CD14-positive monocyte (primary cell): ENCODE data around the gene WNT10A. TPM values are rescaled to one million over a fixed set of nuclear protein-coding genes. Genes with fewer than 3 reads are reported as not detected.

Source experiments
- DNase-seq, 3 donors: peaks; one replicate each; pipeline ENCODE4 v3.0.0-alpha.2; 2011 to 2022
- H2AFZ ChIP-seq: 2 replicates; pipeline ENCODE4 v1.6.0; 2012; ENCODE audit warnings: mild to moderate bottlenecking, low read depth, low read length, inconsistent platforms; ENCODE audit not compliant: insufficient read depth, poor library complexity, severe bottlenecking
- H3K27ac ChIP-seq, 2 donors: 1 replicate in 1 of 2; 2 replicates in 1 of 2; pipeline ENCODE4 v1.5.1; 2012 to 2013; ENCODE audit warnings: low read length in 2 of 2, control low read depth in 1 of 2, inconsistent platforms in 1 of 2, low read depth in 1 of 2, mild to moderate bottlenecking in 1 of 2
- H3K27me3 ChIP-seq, 2 donors: one replicate each; pipeline versions ENCODE4 v1.6.0 to v1.6.1; 2011 to 2013; ENCODE audit warnings: low read length in 2 of 2; ENCODE audit not compliant: control insufficient read depth in 2 of 2, insufficient read depth in 2 of 2
- H3K36me3 ChIP-seq, 2 donors: replicated peaks in 1 of 2; 1 replicate in 1 of 2; 2 replicates in 1 of 2; pipeline versions ENCODE4 v1.5.1 to v1.6.1; 2012 to 2013; ENCODE audit warnings: low read length in 2 of 2, control low read depth in 1 of 2, inconsistent platforms in 1 of 2, mild to moderate bottlenecking in 1 of 2; ENCODE audit not compliant: insufficient read depth in 2 of 2, control insufficient read depth in 1 of 2
- H3K4me1 ChIP-seq, 2 donors: 1 replicate in 1 of 2; 2 replicates in 1 of 2; pipeline versions ENCODE4 v1.5.1 to v1.6.1; 2012 to 2013; ENCODE audit warnings: low read length in 2 of 2, control low read depth in 1 of 2, inconsistent platforms in 1 of 2, mild to moderate bottlenecking in 1 of 2, moderate library complexity in 1 of 2; ENCODE audit not compliant: insufficient read depth in 2 of 2, control insufficient read depth in 1 of 2
- H3K4me2 ChIP-seq: replicated peaks from 2 replicates; pipeline ENCODE3; 2012; ENCODE audit warnings: low read length, moderate library complexity, mild to moderate bottlenecking; ENCODE audit not compliant: poor library complexity, severe bottlenecking; ENCODE audit errors: extremely low read depth
- H3K4me3 ChIP-seq, 3 experiments: fragments of 200-600 bp in 1 of 3; sonication (generic) in 1 of 3; replicated peaks in 1 of 3; 1 replicate in 2 of 3; 2 replicates in 1 of 3; pipeline ENCODE4 v1.5.1; 2011 to 2013; ENCODE audit warnings: low read length in 3 of 3, mild to moderate bottlenecking in 3 of 3, control low read depth in 2 of 3, low read depth in 2 of 3, inconsistent platforms in 1 of 3, moderate library complexity in 1 of 3
- H3K79me2 ChIP-seq: 2 replicates; pipeline ENCODE4 v1.6.0; 2012; ENCODE audit warnings: mild to moderate bottlenecking, control low read depth, inconsistent platforms, low read length, moderate library complexity; ENCODE audit not compliant: insufficient read depth
- H3K9ac ChIP-seq: 2 replicates; pipeline ENCODE4 v1.6.0; 2017; ENCODE audit warnings: low read length, mild to moderate bottlenecking; ENCODE audit not compliant: insufficient read depth, poor library complexity, severe bottlenecking
- H3K9me3 ChIP-seq, 2 donors: replicated peaks in 1 of 2; 1 replicate in 1 of 2; 2 replicates in 1 of 2; pipeline versions ENCODE4 v1.5.1 to v1.6.1; 2012 to 2013; ENCODE audit warnings: low read length in 2 of 2, control low read depth in 1 of 2; ENCODE audit not compliant: control insufficient read depth in 1 of 2, insufficient read depth in 1 of 2
- H4K20me1 ChIP-seq: 2 replicates; pipeline ENCODE4 v1.6.0; 2012; ENCODE audit warnings: mild to moderate bottlenecking, low read length, control low read depth, moderate library complexity; ENCODE audit not compliant: insufficient read depth
- H3K27ac Mint-ChIP-seq, 7 donors: one replicate each; pipeline ENCODE4 v1.8.0; 2020; ENCODE audit warnings: mild to moderate bottlenecking in 7 of 7, mixed read lengths in 7 of 7, moderate library complexity in 6 of 7, inconsistent platforms in 2 of 7
- H3K27me3 Mint-ChIP-seq, 3 donors: one replicate each; pipeline ENCODE4 v1.8.0; 2021 to 2022; ENCODE audit warnings: low read depth in 3 of 3, mild to moderate bottlenecking in 3 of 3, mixed read lengths in 3 of 3, moderate library complexity in 3 of 3, inconsistent platforms in 1 of 3
- H3K36me3 Mint-ChIP-seq, 2 donors: one replicate each; pipeline ENCODE4 v1.8.0; 2020; ENCODE audit warnings: mixed read lengths in 2 of 2, inconsistent platforms in 1 of 2, mild to moderate bottlenecking in 1 of 2
- H3K4me1 Mint-ChIP-seq: one replicate; pipeline ENCODE4 v1.8.0; 2020; ENCODE audit warnings: mild to moderate bottlenecking, mixed read lengths
- H3K4me3 Mint-ChIP-seq, 2 donors: one replicate each; pipeline ENCODE4 v1.8.0; 2020; ENCODE audit warnings: mild to moderate bottlenecking in 2 of 2, mixed read lengths in 2 of 2, moderate library complexity in 1 of 2
- H3K9me3 Mint-ChIP-seq, 7 donors: one replicate each; pipeline ENCODE4 v1.8.0; 2020 to 2022; ENCODE audit warnings: mixed read lengths in 7 of 7, mild to moderate bottlenecking in 6 of 7, moderate library complexity in 6 of 7, inconsistent platforms in 2 of 7
- WGBS: methylation state at CpG from one replicate; pipeline ENCODE4 v1.1.5; 2013; ENCODE audit warnings: missing lambda C conversion rate; ENCODE audit not compliant: insufficient coverage; 5-methylcytosine and 5-hydroxymethylcytosine counted together
- intact Hi-C, 2 donors: fragments of 100-400 bp; cut with micrococcal nuclease; formaldehyde crosslinking; loops; one replicate each; pipeline versions ENCODE4 v1.15.0 to v1.15.1; 2023
- polyA plus RNA-seq, 3 donors: library from polyadenylated mRNA; depleted of rRNA in 1 of 3; unstranded in 2 of 3; stranded (reverse) in 1 of 3; fragments of 300-500 nt in 2 of 3; fragments of >200 nt in 1 of 3; fragmentation: Illumina TruSeq in 2 of 3; gene quantifications; 1 replicate in 2 of 3; 2 replicates in 1 of 3; pipeline ENCODE4 v1.2.3, GENCODE V29; 2012 to 2021
- TF ChIP-seq, protein P1 (sequence below): fragments of 200-600 bp; IDR thresholded peaks from one replicate; pipeline ENCODE4 v1.8.0; 2022; ENCODE audit warnings: antibody characterized with exemption, mild to moderate bottlenecking

WNT10A gene
- polyA plus RNA-seq, 3 donors = 0.04 TPM; not detected in 2

DNA sequence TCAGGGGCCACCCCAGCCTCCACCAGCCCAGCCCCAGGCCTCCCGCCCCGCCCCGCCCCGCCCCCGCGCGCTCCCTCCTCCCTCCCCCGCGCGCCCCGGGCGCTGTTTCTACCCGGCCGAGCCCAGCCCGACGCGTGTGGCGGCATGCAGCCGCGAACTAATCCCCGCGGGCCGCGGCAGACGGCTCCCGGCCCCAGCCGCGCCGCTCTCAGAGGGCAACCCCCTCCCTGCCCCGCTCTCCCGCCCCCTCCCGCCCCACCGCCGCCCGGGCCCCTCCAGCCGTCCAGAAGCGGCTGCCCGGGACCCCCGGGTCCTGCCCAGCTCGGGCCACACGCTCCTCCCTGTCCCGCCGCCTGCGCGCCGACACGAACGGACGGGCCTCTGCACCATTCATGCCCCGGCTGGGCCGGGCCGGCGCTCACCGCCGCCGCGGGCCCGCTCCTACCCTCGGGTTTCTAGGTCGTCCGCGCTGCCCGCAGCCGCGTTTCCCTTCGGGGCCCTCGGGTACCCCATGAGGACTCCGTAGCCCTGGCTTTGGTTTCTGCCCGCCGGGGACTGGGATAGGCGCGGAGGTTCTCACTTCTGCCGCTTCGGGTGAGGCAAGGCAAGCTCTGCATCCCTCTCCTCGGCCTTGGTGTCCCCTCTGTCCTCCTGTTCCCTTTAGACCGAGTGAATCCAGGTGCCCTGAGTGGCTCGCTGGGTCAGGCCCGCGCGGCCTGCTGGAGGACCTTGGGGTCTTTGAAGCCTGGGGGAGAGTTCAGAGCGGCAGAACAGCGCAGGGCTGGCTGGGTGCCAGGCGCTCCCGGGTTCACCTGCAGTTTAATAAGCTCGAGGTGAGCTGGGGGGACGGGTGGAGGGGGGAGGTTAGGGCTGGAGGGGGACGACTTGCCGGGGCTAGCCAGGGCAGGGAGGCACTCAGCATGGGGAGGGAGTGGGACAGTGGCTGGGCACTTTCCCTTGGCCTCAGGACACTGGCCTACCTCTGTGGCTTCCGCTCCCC lies 3.1 kb downstream of the WNT10A start:
- H4K20me1 ChIP-seq = no peaks in the 10 kb centered on the region
- H3K36me3 Mint-ChIP-seq = peaks cover 0 to 12% of the 10 kb centered on the region in 2 donors
- H3K9ac ChIP-seq = no peak overlapping the region
- peaks cover 70 to 93% (median 73%) of the 10 kb centered on the region in 3 donors for H3K27me3 Mint-ChIP-seq
- peak overlapping the region; percentile 35 for H2AFZ ChIP-seq
- no peak for DNase-seq
- H3K79me2 ChIP-seq = no peaks in the 10 kb centered on the region
- TF ChIP-seq, protein P1, sequence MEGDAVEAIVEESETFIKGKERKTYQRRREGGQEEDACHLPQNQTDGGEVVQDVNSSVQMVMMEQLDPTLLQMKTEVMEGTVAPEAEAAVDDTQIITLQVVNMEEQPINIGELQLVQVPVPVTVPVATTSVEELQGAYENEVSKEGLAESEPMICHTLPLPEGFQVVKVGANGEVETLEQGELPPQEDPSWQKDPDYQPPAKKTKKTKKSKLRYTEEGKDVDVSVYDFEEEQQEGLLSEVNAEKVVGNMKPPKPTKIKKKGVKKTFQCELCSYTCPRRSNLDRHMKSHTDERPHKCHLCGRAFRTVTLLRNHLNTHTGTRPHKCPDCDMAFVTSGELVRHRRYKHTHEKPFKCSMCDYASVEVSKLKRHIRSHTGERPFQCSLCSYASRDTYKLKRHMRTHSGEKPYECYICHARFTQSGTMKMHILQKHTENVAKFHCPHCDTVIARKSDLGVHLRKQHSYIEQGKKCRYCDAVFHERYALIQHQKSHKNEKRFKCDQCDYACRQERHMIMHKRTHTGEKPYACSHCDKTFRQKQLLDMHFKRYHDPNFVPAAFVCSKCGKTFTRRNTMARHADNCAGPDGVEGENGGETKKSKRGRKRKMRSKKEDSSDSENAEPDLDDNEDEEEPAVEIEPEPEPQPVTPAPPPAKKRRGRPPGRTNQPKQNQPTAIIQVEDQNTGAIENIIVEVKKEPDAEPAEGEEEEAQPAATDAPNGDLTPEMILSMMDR = no peak
- H3K27ac Mint-ChIP-seq = no peak overlapping the region
- peaks cover 60 to 72% of the 10 kb centered on the region in 2 donors for H3K27me3 ChIP-seq
- H3K36me3 ChIP-seq = no peaks in the 10 kb centered on the region
- peaks cover 0 to 19% (median 8%) of the 10 kb centered on the region in 7 donors for H3K9me3 Mint-ChIP-seq
- no peak overlapping the region for H3K27ac ChIP-seq
- H3K4me3 Mint-ChIP-seq = peak overlapping the region in 1 of 2 donors; percentile 77
- H3K9me3 ChIP-seq = peaks cover 0 to 36% of the 10 kb centered on the region in 2 donors
- intact Hi-C loops = no loop called here
- 6% methylated on average over 62 of the region's 89 CpGs for WGBS
- H3K4me1 Mint-ChIP-seq = peaks cover 21% of the 10 kb centered on the region
- H3K4me2 ChIP-seq = no peak overlapping the region
- H3K4me1 ChIP-seq = peaks cover 4 to 11% of the 10 kb centered on the region in 2 donors
- H3K4me3 ChIP-seq = no peak overlapping the region

DNA sequence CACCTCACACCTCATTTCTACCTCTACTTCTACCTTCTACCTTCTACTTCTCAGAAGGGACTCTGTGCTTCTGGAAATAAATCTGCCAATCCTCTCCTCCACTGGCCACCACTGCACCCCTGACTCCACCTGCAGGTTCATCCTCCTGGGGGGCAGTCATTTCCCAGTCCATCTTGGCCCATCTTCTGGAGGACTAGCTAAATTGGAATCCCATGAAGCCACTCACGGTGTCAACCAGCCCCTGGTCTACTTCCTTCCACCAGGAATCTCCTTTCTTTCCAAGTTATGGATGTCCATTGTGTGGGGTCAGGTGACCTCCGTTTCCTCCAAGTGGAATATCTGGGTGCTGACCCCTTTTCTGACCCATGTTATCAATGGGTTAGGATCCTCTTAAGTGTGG lies 3.9 kb downstream of the WNT10A start:
- Histone ChIP-seq H3K79me2 (no peaks in the 10 kb centered on the region), H4K20me1 (no peaks in the 10 kb centered on the region), H3K4me3 (no peak overlapping the region), H3K36me3 (no peaks in the 10 kb centered on the region), H3K27me3 (peaks cover 55 to 66% of the 10 kb centered on the region in 2 donors), H3K27ac (no peak overlapping the region), H2AFZ (no peak overlapping the region), H3K4me1 (peaks cover 4 to 11% of the 10 kb centered on the region in 2 donors), H3K4me2 (no peak overlapping the region), H3K9ac (no peak overlapping the region), H3K9me3 (peaks cover 0 to 36% of the 10 kb centered on the region in 2 donors)
- 100% methylated on average over 1 of the region's 2 CpGs for WGBS
- H3K27ac Mint-ChIP-seq = peak overlapping the region in 1 of 7 donors; percentile 33
- peaks cover 0 to 12% of the 10 kb centered on the region in 2 donors for H3K36me3 Mint-ChIP-seq
- DNase-seq = no peak
- peak overlapping the region in 1 of 2 donors; percentile 68 for H3K4me3 Mint-ChIP-seq
- TF ChIP-seq, protein P1 = no peak
- peaks cover 18% of the 10 kb centered on the region for H3K4me1 Mint-ChIP-seq
- peaks cover 0 to 19% (median 7%) of the 10 kb centered on the region in 7 donors for H3K9me3 Mint-ChIP-seq
- intact Hi-C loops = no loop called here
- peaks cover 64 to 86% (median 67%) of the 10 kb centered on the region in 3 donors for H3K27me3 Mint-ChIP-seq
